ENCODE data around the gene TRRAP.

- no peak for TF ChIP-seq GLI2 (tag by site-specific recombination; IDR thresholded peaks at IDR 0.05; ENCODE audit: borderline replicate concordance, low read depth)
- no peak for TF ChIP-seq RBAK (tag by site-specific recombination; IDR thresholded peaks at IDR 0.05)
- TF ChIP-seq ZNF529 (tag by site-specific recombination; IDR thresholded peaks at IDR 0.05; ENCODE audit: insufficient replicate concordance), result no peak
- no peak for TF ChIP-seq ZNF121 (tag by site-specific recombination; IDR thresholded peaks at IDR 0.05)
- TF ChIP-seq, protein P1, sequence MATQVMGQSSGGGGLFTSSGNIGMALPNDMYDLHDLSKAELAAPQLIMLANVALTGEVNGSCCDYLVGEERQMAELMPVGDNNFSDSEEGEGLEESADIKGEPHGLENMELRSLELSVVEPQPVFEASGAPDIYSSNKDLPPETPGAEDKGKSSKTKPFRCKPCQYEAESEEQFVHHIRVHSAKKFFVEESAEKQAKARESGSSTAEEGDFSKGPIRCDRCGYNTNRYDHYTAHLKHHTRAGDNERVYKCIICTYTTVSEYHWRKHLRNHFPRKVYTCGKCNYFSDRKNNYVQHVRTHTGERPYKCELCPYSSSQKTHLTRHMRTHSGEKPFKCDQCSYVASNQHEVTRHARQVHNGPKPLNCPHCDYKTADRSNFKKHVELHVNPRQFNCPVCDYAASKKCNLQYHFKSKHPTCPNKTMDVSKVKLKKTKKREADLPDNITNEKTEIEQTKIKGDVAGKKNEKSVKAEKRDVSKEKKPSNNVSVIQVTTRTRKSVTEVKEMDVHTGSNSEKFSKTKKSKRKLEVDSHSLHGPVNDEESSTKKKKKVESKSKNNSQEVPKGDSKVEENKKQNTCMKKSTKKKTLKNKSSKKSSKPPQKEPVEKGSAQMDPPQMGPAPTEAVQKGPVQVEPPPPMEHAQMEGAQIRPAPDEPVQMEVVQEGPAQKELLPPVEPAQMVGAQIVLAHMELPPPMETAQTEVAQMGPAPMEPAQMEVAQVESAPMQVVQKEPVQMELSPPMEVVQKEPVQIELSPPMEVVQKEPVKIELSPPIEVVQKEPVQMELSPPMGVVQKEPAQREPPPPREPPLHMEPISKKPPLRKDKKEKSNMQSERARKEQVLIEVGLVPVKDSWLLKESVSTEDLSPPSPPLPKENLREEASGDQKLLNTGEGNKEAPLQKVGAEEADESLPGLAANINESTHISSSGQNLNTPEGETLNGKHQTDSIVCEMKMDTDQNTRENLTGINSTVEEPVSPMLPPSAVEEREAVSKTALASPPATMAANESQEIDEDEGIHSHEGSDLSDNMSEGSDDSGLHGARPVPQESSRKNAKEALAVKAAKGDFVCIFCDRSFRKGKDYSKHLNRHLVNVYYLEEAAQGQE (tag by site-specific recombination; IDR thresholded peaks at IDR 0.05), result no peak
- no peak for TF ChIP-seq ZBTB8A (tag by site-specific recombination; IDR thresholded peaks at IDR 0.05)
- no peak for TF ChIP-seq ZNF223 (tag by site-specific recombination; IDR thresholded peaks at IDR 0.05)
- TF ChIP-seq ZEB2 (tag by site-specific recombination; IDR thresholded peaks at IDR 0.05), result no peak
- TF ChIP-seq, protein P2, sequence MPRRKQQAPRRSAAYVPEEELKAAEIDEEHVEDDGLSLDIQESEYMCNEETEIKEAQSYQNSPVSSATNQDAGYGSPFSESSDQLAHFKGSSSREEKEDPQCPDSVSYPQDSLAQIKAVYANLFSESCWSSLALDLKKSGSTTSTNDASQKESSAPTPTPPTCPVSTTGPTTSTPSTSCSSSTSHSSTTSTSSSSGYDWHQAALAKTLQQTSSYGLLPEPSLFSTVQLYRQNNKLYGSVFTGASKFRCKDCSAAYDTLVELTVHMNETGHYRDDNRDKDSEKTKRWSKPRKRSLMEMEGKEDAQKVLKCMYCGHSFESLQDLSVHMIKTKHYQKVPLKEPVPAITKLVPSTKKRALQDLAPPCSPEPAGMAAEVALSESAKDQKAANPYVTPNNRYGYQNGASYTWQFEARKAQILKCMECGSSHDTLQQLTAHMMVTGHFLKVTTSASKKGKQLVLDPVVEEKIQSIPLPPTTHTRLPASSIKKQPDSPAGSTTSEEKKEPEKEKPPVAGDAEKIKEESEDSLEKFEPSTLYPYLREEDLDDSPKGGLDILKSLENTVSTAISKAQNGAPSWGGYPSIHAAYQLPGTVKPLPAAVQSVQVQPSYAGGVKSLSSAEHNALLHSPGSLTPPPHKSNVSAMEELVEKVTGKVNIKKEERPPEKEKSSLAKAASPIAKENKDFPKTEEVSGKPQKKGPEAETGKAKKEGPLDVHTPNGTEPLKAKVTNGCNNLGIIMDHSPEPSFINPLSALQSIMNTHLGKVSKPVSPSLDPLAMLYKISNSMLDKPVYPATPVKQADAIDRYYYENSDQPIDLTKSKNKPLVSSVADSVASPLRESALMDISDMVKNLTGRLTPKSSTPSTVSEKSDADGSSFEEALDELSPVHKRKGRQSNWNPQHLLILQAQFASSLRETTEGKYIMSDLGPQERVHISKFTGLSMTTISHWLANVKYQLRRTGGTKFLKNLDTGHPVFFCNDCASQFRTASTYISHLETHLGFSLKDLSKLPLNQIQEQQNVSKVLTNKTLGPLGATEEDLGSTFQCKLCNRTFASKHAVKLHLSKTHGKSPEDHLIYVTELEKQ (tag by site-specific recombination; IDR thresholded peaks at IDR 0.05; ENCODE audit: borderline replicate concordance), result no peak
- TF ChIP-seq, protein P3, sequence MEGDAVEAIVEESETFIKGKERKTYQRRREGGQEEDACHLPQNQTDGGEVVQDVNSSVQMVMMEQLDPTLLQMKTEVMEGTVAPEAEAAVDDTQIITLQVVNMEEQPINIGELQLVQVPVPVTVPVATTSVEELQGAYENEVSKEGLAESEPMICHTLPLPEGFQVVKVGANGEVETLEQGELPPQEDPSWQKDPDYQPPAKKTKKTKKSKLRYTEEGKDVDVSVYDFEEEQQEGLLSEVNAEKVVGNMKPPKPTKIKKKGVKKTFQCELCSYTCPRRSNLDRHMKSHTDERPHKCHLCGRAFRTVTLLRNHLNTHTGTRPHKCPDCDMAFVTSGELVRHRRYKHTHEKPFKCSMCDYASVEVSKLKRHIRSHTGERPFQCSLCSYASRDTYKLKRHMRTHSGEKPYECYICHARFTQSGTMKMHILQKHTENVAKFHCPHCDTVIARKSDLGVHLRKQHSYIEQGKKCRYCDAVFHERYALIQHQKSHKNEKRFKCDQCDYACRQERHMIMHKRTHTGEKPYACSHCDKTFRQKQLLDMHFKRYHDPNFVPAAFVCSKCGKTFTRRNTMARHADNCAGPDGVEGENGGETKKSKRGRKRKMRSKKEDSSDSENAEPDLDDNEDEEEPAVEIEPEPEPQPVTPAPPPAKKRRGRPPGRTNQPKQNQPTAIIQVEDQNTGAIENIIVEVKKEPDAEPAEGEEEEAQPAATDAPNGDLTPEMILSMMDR (tag by site-specific recombination; IDR thresholded peaks at IDR 0.05), result no peak
- TF ChIP-seq TCF7L2 (IDR thresholded peaks at IDR 0.05; ENCODE audit: borderline replicate concordance, low read depth, low read length), result no peak
- no peak for TF ChIP-seq MYNN (tag by site-specific recombination; IDR thresholded peaks at IDR 0.05; ENCODE audit: borderline replicate concordance)
Observed at GRCh38 chr7:98927125-98927524, 48.8 kb downstream of the TRRAP start.

Measured in HEK293 (cell line).